ENCODE measurements around the gene DOK1. TPM values are rescaled to one million over a fixed set of nuclear protein-coding genes. Genes with fewer than 3 reads are reported as not detected.
A peak's percentile ranks its signal among the peaks of the same experiment; 100 is the strongest.

Gene DOK1
- total RNA-seq, 3 donors from 2014 or later = 16.5 to 18.9 (median 18.5) TPM

DNA sequence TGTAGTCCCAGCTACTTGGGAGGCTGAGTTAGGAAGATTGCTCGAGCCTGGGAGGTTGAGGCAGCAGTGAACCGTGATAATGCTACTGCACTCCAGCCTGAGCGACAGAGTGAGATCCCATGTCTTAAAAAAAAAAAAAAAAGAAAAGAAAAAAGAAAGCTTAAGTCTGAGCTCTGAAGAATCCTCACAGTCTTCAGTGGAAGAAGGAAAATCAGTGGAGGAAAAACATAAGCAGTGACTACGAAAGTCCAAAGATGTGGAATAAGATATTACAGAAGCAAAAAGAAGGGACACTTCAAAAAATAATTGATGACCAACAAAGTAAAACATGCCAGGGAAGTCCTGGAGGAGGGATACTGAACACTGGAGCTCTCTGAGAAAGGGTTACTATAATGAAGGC is 44.2 kb upstream of the DOK1 start:
- intact Hi-C loops (cut with DNase I, micrococcal nuclease) = no loop called here
- peaks cover 33% of the 10 kb centered on the region for H3K4me1 ChIP-seq (ENCODE audit: low read depth)
- H3K4me3 ChIP-seq = no peak overlapping the region
- TF ChIP-seq, protein P1, sequence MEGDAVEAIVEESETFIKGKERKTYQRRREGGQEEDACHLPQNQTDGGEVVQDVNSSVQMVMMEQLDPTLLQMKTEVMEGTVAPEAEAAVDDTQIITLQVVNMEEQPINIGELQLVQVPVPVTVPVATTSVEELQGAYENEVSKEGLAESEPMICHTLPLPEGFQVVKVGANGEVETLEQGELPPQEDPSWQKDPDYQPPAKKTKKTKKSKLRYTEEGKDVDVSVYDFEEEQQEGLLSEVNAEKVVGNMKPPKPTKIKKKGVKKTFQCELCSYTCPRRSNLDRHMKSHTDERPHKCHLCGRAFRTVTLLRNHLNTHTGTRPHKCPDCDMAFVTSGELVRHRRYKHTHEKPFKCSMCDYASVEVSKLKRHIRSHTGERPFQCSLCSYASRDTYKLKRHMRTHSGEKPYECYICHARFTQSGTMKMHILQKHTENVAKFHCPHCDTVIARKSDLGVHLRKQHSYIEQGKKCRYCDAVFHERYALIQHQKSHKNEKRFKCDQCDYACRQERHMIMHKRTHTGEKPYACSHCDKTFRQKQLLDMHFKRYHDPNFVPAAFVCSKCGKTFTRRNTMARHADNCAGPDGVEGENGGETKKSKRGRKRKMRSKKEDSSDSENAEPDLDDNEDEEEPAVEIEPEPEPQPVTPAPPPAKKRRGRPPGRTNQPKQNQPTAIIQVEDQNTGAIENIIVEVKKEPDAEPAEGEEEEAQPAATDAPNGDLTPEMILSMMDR (IDR thresholded peaks at IDR 0.05) = no peak
- ATAC-seq (no peak), DNase-seq (no peak)
- H3K36me3 ChIP-seq (ENCODE audit: low read depth) = no peaks in the 10 kb centered on the region
- H3K9me3 ChIP-seq = no peaks in the 10 kb centered on the region

- Histone ChIP-seq H3K4me1 (ENCODE audit: low read depth) (peaks cover 33% of the 10 kb centered on the region), H3K36me3 (ENCODE audit: low read depth) (no peaks in the 10 kb centered on the region), H3K4me3 (no peak overlapping the region), H3K9me3 (no peaks in the 10 kb centered on the region)
- TF ChIP-seq, protein P1 (IDR thresholded peaks at IDR 0.05) = no peak
- DNase-seq (no peak), ATAC-seq (no peak)
- intact Hi-C loops (cut with DNase I, micrococcal nuclease) = no loop called here
These were observed 43.2 kb upstream of the DOK1 start for GRCh38 chr2:74511104-74511989.

DNA sequence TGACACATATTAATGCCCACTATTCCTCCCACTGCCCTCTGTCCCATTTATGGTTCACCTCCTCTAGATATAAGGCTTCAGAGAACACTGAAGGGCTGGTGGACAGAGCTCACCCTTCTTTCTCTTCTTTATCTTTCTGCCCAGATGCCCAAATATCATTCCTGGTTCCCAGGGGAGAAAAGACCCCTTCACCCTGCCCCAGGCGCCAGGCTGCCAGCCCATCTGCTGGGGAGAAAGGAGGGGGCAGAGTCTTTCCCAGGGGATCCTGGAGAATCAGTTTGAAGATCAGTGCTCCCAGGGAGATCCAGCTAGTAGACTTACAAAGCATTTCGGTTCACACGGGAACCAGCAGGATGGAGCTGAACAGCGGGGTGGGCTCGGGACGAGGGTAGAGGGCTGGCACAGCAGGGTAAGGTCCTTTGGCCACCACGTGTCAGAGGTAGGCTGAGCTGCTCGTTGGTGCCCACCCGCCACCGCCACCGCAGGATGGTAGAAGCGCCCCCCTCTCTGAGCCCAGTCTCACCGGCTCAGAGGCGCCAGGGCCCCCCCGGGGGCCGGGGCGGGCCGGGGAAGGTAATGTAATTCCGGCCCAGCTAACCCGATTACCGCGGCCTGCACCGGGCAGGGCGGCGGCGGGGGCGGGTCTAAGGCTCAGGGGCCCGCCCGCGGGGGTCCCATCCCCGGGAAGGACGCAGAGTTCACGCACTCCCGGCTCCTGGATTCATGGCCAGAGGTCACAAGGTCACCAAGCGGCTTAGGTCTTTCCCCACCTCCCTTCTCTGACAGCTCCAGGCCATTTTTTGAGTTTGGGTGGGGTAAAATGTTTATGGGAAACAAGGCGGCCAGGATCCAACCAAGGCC is 41.5 kb upstream of the DOK1 start:
- H3K36me3 ChIP-seq (ENCODE audit: low read depth) = no peaks in the 10 kb centered on the region
- TF ChIP-seq, protein P1 (IDR thresholded peaks at IDR 0.05) = no peak
- intact Hi-C loops (cut with DNase I, micrococcal nuclease) = no loop called here
- ATAC-seq (no peak), DNase-seq (no peak)
- H3K9me3 ChIP-seq = no peaks in the 10 kb centered on the region
- H3K4me3 ChIP-seq = no peak overlapping the region
- peaks cover 32% of the 10 kb centered on the region for H3K4me1 ChIP-seq (ENCODE audit: low read depth)

GRCh38 chr2:74513605-74514367 is 40.7 kb upstream of the DOK1 start:
- Histone ChIP-seq H3K4me3 (no peak overlapping the region), H3K4me1 (ENCODE audit: low read depth) (peaks cover 27% of the 10 kb centered on the region), H3K36me3 (ENCODE audit: low read depth) (no peaks in the 10 kb centered on the region), H3K9me3 (no peaks in the 10 kb centered on the region)
- ATAC-seq = peak; percentile 11
- intact Hi-C loops (cut with DNase I, micrococcal nuclease) = no loop called here
- DNase-seq = no peak
- TF ChIP-seq, protein P1 (IDR thresholded peaks at IDR 0.05) = no peak

Data from mucosa of descending colon (tissue), 3 donors.